Lung (tissue), 12 donors: ENCODE data around the gene BIRC5. TPM values are rescaled to one million over a fixed set of nuclear protein-coding genes. Genes with fewer than 3 reads are reported as not detected.

Source experiments
- ATAC-seq: fragments of 200-7000 bp; cut with Tn5 transposase; one replicate; pipeline ENCODE4 v1.9.1; 2020; ENCODE audit warnings: moderate number of reproducible peaks; ENCODE audit not compliant: insufficient read depth, low FRiP score
- DNase-seq, 3 donors: peaks; one replicate each; pipeline ENCODE4 v3.0.0-alpha.2; 2013 to 2017
- H3K27ac ChIP-seq, 2 donors: one replicate each; pipeline ENCODE4 v1.5.1; 2013; ENCODE audit warnings: mild to moderate bottlenecking in 2 of 2, moderate library complexity in 2 of 2, control low read depth in 1 of 2, inconsistent platforms in 1 of 2, low read depth in 1 of 2, low read length in 1 of 2
- H3K27me3 ChIP-seq, 3 donors: one replicate each; pipeline ENCODE4 v1.5.1; 2013; ENCODE audit warnings: low read length in 2 of 3; ENCODE audit not compliant: control insufficient read depth in 3 of 3, insufficient read depth in 3 of 3
- H3K36me3 ChIP-seq, 4 donors: one replicate each; pipeline ENCODE4 v1.5.1; 2013; ENCODE audit warnings: low read length in 4 of 4, mild to moderate bottlenecking in 1 of 4, moderate library complexity in 1 of 4; ENCODE audit not compliant: control insufficient read depth in 4 of 4, insufficient read depth in 4 of 4
- H3K4me1 ChIP-seq, 5 donors: one replicate each; pipeline ENCODE4 v1.5.1; 2013; ENCODE audit warnings: low read length in 5 of 5, mild to moderate bottlenecking in 2 of 5, moderate library complexity in 1 of 5; ENCODE audit not compliant: control insufficient read depth in 5 of 5, insufficient read depth in 5 of 5
- H3K4me3 ChIP-seq: one replicate; pipeline ENCODE4 v1.5.1; 2013; ENCODE audit warnings: mild to moderate bottlenecking, control low read depth, moderate library complexity
- H3K9ac ChIP-seq, 2 donors: one replicate each; pipeline ENCODE4 v1.5.1; 2013; ENCODE audit warnings: low read length in 2 of 2, control low read depth in 1 of 2; ENCODE audit not compliant: insufficient read depth in 1 of 2
- H3K9me3 ChIP-seq, 4 donors: one replicate each; pipeline ENCODE4 v1.5.1; 2013; ENCODE audit warnings: low read length in 3 of 4, mild to moderate bottlenecking in 1 of 4, moderate library complexity in 1 of 4; ENCODE audit not compliant: control insufficient read depth in 4 of 4, insufficient read depth in 3 of 4
- WGBS, 2 donors: extraction: QIAGEN DNeasy Blood & Tissue Kit; methylation state at CpG; one replicate each; pipeline ENCODE4 v1.1.7; 2013; 5-methylcytosine and 5-hydroxymethylcytosine counted together
- polyA plus RNA-seq, 2 donors: library from polyadenylated mRNA; stranded (reverse); fragments of 200-250 nt; gene quantifications; one replicate each; pipeline ENCODE4 v1.2.1, GENCODE V29; 2013
- total RNA-seq, 2 donors: library from RNA; depleted of rRNA in 1 of 2; stranded (reverse); fragments of >200 nt in 1 of 2; gene quantifications; one replicate each; pipeline ENCODE4 v1.2.1, GENCODE V29; 2014 to 2021
- TF ChIP-seq, protein P1 (sequence below): IDR thresholded peaks from 2 replicates; pipeline ENCODE4 v1.5.1; 2012; ENCODE audit warnings: mild to moderate bottlenecking; ENCODE audit errors: control extremely low read depth, extremely low read depth
- donor health status: control.
- donor health status: control.
- donor health status: Bipolar disorder and iron deficiency.
- donor health status: healthy.
- donor health status: DM: yes; HTN: yes; CAD: no.

Gene BIRC5
- total and polyA plus RNA-seq, 4 donors, result 1.1 to 11.2 (median 2.4) TPM

- TF ChIP-seq, protein P1, sequence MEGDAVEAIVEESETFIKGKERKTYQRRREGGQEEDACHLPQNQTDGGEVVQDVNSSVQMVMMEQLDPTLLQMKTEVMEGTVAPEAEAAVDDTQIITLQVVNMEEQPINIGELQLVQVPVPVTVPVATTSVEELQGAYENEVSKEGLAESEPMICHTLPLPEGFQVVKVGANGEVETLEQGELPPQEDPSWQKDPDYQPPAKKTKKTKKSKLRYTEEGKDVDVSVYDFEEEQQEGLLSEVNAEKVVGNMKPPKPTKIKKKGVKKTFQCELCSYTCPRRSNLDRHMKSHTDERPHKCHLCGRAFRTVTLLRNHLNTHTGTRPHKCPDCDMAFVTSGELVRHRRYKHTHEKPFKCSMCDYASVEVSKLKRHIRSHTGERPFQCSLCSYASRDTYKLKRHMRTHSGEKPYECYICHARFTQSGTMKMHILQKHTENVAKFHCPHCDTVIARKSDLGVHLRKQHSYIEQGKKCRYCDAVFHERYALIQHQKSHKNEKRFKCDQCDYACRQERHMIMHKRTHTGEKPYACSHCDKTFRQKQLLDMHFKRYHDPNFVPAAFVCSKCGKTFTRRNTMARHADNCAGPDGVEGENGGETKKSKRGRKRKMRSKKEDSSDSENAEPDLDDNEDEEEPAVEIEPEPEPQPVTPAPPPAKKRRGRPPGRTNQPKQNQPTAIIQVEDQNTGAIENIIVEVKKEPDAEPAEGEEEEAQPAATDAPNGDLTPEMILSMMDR, result no peak
- whole genome bisulfite sequencing, 2 donors, result 55 to 75% methylated on average over 28 of the region's 28 CpGs
- no peaks in the 10 kb centered on the region for H3K27me3 ChIP-seq
- no peak overlapping the region for H3K9ac ChIP-seq
- peaks cover 0 to 41% (median 10%) of the 10 kb centered on the region in 5 donors for H3K4me1 ChIP-seq
- peak overlapping the region; percentile 84 to 88 for H3K27ac ChIP-seq
- peaks cover 0 to 12% (median 0%) of the 10 kb centered on the region in 4 donors for H3K36me3 ChIP-seq
- no peak overlapping the region for H3K4me3 ChIP-seq
- DNase-seq (no peak), ATAC-seq (peak; percentile 13)
- no peaks in the 10 kb centered on the region for H3K9me3 ChIP-seq
Measured at GRCh38 chr17:78174870-78175642, 39.0 kb upstream of the BIRC5 start.

- ATAC-seq, result no peak
- TF ChIP-seq, protein P1, result no peak
- Histone ChIP-seq H3K4me1 (peaks cover 0 to 41% (median 10%) of the 10 kb centered on the region in 5 donors), H3K9me3 (no peaks in the 10 kb centered on the region), H3K9ac (no peak overlapping the region), H3K27ac (peak overlapping the region in 1 of 2 donors; percentile 88), H3K4me3 (no peak overlapping the region), H3K27me3 (no peaks in the 10 kb centered on the region), H3K36me3 (peaks cover 0 to 12% (median 0%) of the 10 kb centered on the region in 4 donors)
- no peak for DNase-seq
- 82 to 86% methylated on average over 14 of the region's 14 CpGs for WGBS, 2 donors
Measured at GRCh38 chr17:78175643-78175981, 38.4 kb upstream of the BIRC5 start.

DNA sequence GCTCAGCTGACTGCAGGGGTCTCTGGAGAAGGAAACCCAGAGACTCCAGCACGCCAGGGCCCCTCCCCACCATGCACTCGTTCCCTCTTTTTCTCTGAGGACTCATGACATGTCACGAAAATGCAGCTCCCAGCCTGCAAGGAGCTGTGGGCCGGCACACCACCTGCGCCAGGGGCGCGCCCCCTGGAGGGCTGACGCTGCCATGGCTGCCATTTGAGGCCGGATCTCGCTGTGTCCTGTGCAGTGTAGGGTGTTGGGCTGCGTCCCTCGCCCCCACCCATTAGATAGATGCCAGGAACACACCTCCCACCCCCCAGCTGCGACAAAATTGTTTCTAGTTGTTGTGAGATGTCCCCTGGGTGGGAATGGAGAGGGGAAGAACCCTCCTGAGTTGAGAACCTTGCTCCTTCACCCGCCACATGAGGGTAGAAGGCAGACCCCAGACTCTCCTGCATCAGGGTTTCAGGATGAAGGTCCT lies 37.5 kb upstream of the BIRC5 start:
- ATAC-seq (no peak), DNase-seq (peak; percentile 43 to 61 (median 59))
- H3K27ac ChIP-seq, result peak overlapping the region in 1 of 2 donors; percentile 88
- H3K9me3 ChIP-seq, result no peaks in the 10 kb centered on the region
- no peak overlapping the region for H3K4me3 ChIP-seq
- WGBS, 2 donors, result 13 to 17% methylated on average over 14 of the region's 14 CpGs
- H3K36me3 ChIP-seq, result peaks cover 0 to 7% (median 0%) of the 10 kb centered on the region in 4 donors
- no peak overlapping the region for H3K9ac ChIP-seq
- TF ChIP-seq, protein P1, result peak; percentile 85
- H3K4me1 ChIP-seq, result peaks cover 0 to 40% (median 10%) of the 10 kb centered on the region in 5 donors
- no peaks in the 10 kb centered on the region for H3K27me3 ChIP-seq
